Kidney (tissue), 14 donors: ENCODE results near the gene ERBB4. TPM values are rescaled to one million over a fixed set of nuclear protein-coding genes. Genes with fewer than 3 reads are reported as not detected.
"Not testable (repeated sequence)": the region's sequence is repeated elsewhere in the genome, so short reads cannot be mapped to it uniquely, and the experiment has no call there.

Experiments
- DNase-seq, 5 donors: peaks; one replicate each; pipeline ENCODE4 v3.0.0-alpha.2; 2013 to 2020
- FAIRE-seq: peaks from 2 replicates; lab custom pipeline; 2012; peaks lifted over from hg19 to GRCh38; lab: Jason Lieb, UNC
- H3K27ac ChIP-seq, 2 donors: one replicate each; pipeline ENCODE4 v1.7.0; 2013; ENCODE audit warnings: low read depth in 2 of 2, low read length in 2 of 2, inconsistent platforms in 1 of 2
- H3K27me3 ChIP-seq: one replicate; pipeline ENCODE4 v1.7.1; 2013; ENCODE audit warnings: low read length, inconsistent platforms; ENCODE audit not compliant: control insufficient read depth, insufficient read depth
- H3K36me3 ChIP-seq, 3 donors: one replicate each; pipeline versions ENCODE4 v1.7.0 to v1.7.1; 2013; ENCODE audit warnings: low read length in 3 of 3, control low read depth in 1 of 3, inconsistent platforms in 1 of 3; ENCODE audit not compliant: insufficient read depth in 3 of 3, control insufficient read depth in 2 of 3
- H3K4me1 ChIP-seq, 3 donors: one replicate each; pipeline versions ENCODE4 v1.7.0 to v1.7.1; 2013; ENCODE audit warnings: low read length in 3 of 3, inconsistent platforms in 1 of 3, low read depth in 1 of 3; ENCODE audit not compliant: control insufficient read depth in 2 of 3, insufficient read depth in 2 of 3
- H3K4me3 ChIP-seq, 3 donors: one replicate each; pipeline versions ENCODE4 v1.7.0 to v1.8.1; 2013; ENCODE audit warnings: low read length in 3 of 3, control low read depth in 1 of 3, inconsistent platforms in 1 of 3
- H3K9ac ChIP-seq, 3 donors: one replicate each; pipeline versions ENCODE4 v1.7.0 to v1.7.1; 2013; ENCODE audit warnings: low read length in 3 of 3, control low read depth in 1 of 3, inconsistent platforms in 1 of 3
- H3K9me3 ChIP-seq, 3 donors: one replicate each; pipeline versions ENCODE4 v1.7.0 to v1.7.1; 2013; ENCODE audit warnings: low read length in 3 of 3, control low read depth in 1 of 3, inconsistent platforms in 1 of 3; ENCODE audit not compliant: control insufficient read depth in 2 of 3, insufficient read depth in 1 of 3
- CTCF ChIP-seq: IDR thresholded peaks from 3 replicates; pipeline ENCODE4 v1.5.1; 2012; ENCODE audit warnings: mild to moderate bottlenecking, moderate library complexity, borderline replicate concordance; ENCODE audit not compliant: insufficient read depth; ENCODE audit errors: extremely low read depth
- intact Hi-C: fragments of 100-400 bp; cut with DNase I; formaldehyde crosslinking; loops from one replicate; pipeline ENCODE4 v1.11.1; 2022
- polyA plus RNA-seq: library from polyadenylated mRNA; stranded (reverse); fragments of 350-450 nt; fragmentation: Illumina TruSeq; extraction: RNeasy Lipid Tissue Mini Kit (QIAGEN cat#74804); gene quantifications from one replicate; pipeline ENCODE4 v1.2.3, GENCODE V29; 2014; ENCODE audit warnings: low read depth, low replicate concordance; ENCODE audit not compliant: insufficient read depth
- total RNA-seq: library from RNA; stranded (reverse); fragmentation: NEBNext Ultra II Directional; extraction: Animal tissue kit (Norgen Biotek cat#: 25700); gene quantifications from one replicate; pipeline ENCODE4 v1.2.1, GENCODE V29; 2021
- donor health status: control.
- donor health status: control.
- donor health status: control.
- donor health status: control.
- donor health status: control.
- donor health status: DM: yes; HTN: yes; CAD: no.
- donor health status: Normal renal cell carcinoma (clear cell type).

Gene ERBB4
- total and polyA plus RNA-seq, 2 donors from 2014 or later, result 3.9 to 152 TPM

- FAIRE-seq, result no peak
- peak in 1 of 5 donors; percentile 22 for DNase-seq
- Histone ChIP-seq H3K4me1 (no peaks in the 10 kb centered on the region), H3K27me3 (no peaks in the 10 kb centered on the region), H3K36me3 (no peaks in the 10 kb centered on the region), H3K9ac (no peak overlapping the region), H3K9me3 (no peaks in the 10 kb centered on the region), H3K27ac (no peak overlapping the region), H3K4me3 (no peak overlapping the region)
- intact Hi-C loops, result no loop called here
- TF ChIP-seq CTCF, result no peak
Observed at GRCh38 chr2:212107014-212107413, 431.6 kb downstream of the ERBB4 start.

- H3K27ac ChIP-seq, H3K4me3 ChIP-seq, DNase-seq, H3K4me1 ChIP-seq, H3K36me3 ChIP-seq, H3K9ac ChIP-seq, H3K27me3 ChIP-seq, H3K9me3 ChIP-seq, intact Hi-C loops, FAIRE-seq: not testable (repeated sequence)
Observed at GRCh38 chr2:212106536-212106935, 432.1 kb downstream of the ERBB4 start.

GRCh38 chr2:212099658-212100057 lies 438.9 kb downstream of the ERBB4 start:
- no peaks in the 10 kb centered on the region for H3K27me3 ChIP-seq
- no peak overlapping the region for H3K27ac ChIP-seq
- no peaks in the 10 kb centered on the region for H3K9me3 ChIP-seq
- no peaks in the 10 kb centered on the region for H3K36me3 ChIP-seq
- H3K4me1 ChIP-seq, result no peaks in the 10 kb centered on the region
- H3K4me3 ChIP-seq, result no peak overlapping the region
- intact Hi-C loops, result no loop called here
- H3K9ac ChIP-seq, result no peak overlapping the region
- no peak for TF ChIP-seq CTCF
- no peak for DNase-seq
- no peak for FAIRE-seq

GRCh38 chr2:212098966-212099365 lies 439.6 kb downstream of the ERBB4 start:
- H3K4me3 ChIP-seq, result no peak overlapping the region
- TF ChIP-seq CTCF, result no peak
- no peak overlapping the region for H3K27ac ChIP-seq
- intact Hi-C loops, result no loop called here
- DNase-seq (no peak), FAIRE-seq (no peak)
- H3K4me1 ChIP-seq, result no peaks in the 10 kb centered on the region
- no peaks in the 10 kb centered on the region for H3K27me3 ChIP-seq
- H3K9ac ChIP-seq, result no peak overlapping the region
- no peaks in the 10 kb centered on the region for H3K36me3 ChIP-seq
- no peaks in the 10 kb centered on the region for H3K9me3 ChIP-seq
